Measurements from ENCODE around the gene PIGT. TPM values are rescaled to one million over a fixed set of nuclear protein-coding genes. Genes with fewer than 3 reads are reported as not detected.

The PIGT gene
- total and polyA plus RNA-seq, 2 of the 13 experiments (the other 11 are each of a cell fraction or from before 2014, with no cell fraction given): 65.9 to 74.1 TPM

DNA sequence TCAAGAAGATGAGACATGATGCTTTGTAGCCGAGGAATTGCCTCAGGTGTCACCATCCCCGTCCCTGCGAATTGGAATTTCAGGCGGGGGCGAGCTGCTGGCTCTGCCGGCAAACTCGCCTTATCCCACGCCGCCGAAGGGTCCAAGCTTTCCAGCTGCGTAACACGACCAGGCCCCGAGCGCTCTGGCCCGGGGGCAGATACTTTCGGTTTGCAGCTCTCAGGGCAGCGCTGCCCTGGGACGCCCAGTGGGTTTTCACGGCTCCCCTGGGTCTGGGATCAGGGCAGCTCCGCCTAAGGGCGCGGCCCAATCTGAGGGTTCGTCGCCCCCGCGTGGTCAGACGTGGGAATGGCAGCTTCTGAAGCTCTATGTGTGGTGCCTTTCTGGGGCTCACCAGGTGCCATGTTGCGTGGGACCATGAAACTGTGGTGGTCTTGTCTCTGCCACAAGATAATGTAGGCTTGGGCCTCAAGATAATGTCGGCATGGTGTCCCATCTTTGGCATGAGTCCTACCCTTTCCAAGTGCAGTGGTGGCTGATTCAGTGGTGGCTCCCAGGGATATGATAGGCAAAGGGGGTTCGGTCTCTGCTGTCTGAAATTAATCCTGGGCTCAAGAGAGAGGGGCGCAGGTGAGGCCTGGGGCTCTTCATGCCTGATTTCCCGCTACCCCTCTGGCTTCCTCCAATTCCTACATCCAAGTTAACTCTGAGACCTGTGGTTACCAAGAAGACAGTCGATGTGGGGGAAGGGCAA lies 21.0 kb downstream of the PIGT start (continued):
- TF ChIP-seq ZNF776 (CRISPR knock-in tag; IDR thresholded peaks at IDR 0.05) (peak; percentile 61; the same call in 1 of the 2 replicates), ZFP36L1 (CRISPR knock-in tag; IDR thresholded peaks at IDR 0.05) (no peak), ZFX (CRISPR knock-in tag; IDR thresholded peaks at IDR 0.05; ENCODE audit: low read depth) (peak; percentile 71; the same call in 1 of the 2 replicates), SAP130 (CRISPR knock-in tag; IDR thresholded peaks at IDR 0.05; ENCODE audit: low read depth) (peak; percentile 74), TBL1XR1 (IDR thresholded peaks at IDR 0.05; ENCODE audit: borderline replicate concordance, low read length, partially characterized antibody) (peak; percentile 57), CHD4 (IDR thresholded peaks at IDR 0.05; ENCODE audit: borderline replicate concordance, low read length) (no peak), TBP (CRISPR knock-in tag; IDR thresholded peaks at IDR 0.05) (no peak), ZNF24 (IDR thresholded peaks at IDR 0.05) (no peak)
- TF ChIP-seq, protein P1, sequence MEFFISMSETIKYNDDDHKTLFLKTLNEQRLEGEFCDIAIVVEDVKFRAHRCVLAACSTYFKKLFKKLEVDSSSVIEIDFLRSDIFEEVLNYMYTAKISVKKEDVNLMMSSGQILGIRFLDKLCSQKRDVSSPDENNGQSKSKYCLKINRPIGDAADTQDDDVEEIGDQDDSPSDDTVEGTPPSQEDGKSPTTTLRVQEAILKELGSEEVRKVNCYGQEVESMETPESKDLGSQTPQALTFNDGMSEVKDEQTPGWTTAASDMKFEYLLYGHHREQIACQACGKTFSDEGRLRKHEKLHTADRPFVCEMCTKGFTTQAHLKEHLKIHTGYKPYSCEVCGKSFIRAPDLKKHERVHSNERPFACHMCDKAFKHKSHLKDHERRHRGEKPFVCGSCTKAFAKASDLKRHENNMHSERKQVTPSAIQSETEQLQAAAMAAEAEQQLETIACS (CRISPR knock-in tag; IDR thresholded peaks at IDR 0.05): no peak
- TF ChIP-seq, protein P2, sequence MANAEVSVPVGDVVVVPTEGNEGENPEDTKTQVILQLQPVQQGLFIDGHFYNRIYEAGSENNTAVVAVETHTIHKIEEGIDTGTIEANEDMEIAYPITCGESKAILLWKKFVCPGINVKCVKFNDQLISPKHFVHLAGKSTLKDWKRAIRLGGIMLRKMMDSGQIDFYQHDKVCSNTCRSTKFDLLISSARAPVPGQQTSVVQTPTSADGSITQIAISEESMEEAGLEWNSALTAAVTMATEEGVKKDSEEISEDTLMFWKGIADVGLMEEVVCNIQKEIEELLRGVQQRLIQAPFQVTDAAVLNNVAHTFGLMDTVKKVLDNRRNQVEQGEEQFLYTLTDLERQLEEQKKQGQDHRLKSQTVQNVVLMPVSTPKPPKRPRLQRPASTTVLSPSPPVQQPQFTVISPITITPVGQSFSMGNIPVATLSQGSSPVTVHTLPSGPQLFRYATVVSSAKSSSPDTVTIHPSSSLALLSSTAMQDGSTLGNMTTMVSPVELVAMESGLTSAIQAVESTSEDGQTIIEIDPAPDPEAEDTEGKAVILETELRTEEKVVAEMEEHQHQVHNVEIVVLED (CRISPR knock-in tag; IDR thresholded peaks at IDR 0.05; ENCODE audit: borderline replicate concordance): 0 out of 2 replicates have a peak, but pooled peaks have one; percentile 43
- TF ChIP-seq, protein P3, sequence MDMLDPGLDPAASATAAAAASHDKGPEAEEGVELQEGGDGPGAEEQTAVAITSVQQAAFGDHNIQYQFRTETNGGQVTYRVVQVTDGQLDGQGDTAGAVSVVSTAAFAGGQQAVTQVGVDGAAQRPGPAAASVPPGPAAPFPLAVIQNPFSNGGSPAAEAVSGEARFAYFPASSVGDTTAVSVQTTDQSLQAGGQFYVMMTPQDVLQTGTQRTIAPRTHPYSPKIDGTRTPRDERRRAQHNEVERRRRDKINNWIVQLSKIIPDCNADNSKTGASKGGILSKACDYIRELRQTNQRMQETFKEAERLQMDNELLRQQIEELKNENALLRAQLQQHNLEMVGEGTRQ (IDR thresholded peaks at IDR 0.05; ENCODE audit: low read depth, low read length): no peak
- TF ChIP-seq, protein P3 (CRISPR knock-in tag; IDR thresholded peaks at IDR 0.05; ENCODE audit: borderline replicate concordance): no peak
- TF ChIP-seq, protein P4, sequence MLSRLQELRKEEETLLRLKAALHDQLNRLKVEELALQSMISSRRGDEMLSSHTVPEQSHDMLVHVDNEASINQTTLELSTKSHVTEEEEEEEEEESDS (CRISPR knock-in tag; IDR thresholded peaks at IDR 0.05; ENCODE audit: borderline replicate concordance): peak; percentile 79; the same call in 1 of the 2 replicates
- TF ChIP-seq, protein P5, sequence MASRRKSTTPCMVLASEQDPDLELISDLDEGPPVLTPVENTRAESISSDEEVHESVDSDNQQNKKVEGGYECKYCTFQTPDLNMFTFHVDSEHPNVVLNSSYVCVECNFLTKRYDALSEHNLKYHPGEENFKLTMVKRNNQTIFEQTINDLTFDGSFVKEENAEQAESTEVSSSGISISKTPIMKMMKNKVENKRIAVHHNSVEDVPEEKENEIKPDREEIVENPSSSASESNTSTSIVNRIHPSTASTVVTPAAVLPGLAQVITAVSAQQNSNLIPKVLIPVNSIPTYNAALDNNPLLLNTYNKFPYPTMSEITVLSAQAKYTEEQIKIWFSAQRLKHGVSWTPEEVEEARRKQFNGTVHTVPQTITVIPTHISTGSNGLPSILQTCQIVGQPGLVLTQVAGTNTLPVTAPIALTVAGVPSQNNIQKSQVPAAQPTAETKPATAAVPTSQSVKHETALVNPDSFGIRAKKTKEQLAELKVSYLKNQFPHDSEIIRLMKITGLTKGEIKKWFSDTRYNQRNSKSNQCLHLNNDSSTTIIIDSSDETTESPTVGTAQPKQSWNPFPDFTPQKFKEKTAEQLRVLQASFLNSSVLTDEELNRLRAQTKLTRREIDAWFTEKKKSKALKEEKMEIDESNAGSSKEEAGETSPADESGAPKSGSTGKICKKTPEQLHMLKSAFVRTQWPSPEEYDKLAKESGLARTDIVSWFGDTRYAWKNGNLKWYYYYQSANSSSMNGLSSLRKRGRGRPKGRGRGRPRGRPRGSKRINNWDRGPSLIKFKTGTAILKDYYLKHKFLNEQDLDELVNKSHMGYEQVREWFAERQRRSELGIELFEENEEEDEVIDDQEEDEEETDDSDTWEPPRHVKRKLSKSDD (CRISPR knock-in tag; IDR thresholded peaks at IDR 0.05; ENCODE audit: low read depth): no peak
- TF ChIP-seq, protein P6, sequence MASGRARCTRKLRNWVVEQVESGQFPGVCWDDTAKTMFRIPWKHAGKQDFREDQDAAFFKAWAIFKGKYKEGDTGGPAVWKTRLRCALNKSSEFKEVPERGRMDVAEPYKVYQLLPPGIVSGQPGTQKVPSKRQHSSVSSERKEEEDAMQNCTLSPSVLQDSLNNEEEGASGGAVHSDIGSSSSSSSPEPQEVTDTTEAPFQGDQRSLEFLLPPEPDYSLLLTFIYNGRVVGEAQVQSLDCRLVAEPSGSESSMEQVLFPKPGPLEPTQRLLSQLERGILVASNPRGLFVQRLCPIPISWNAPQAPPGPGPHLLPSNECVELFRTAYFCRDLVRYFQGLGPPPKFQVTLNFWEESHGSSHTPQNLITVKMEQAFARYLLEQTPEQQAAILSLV (CRISPR knock-in tag; IDR thresholded peaks at IDR 0.05; ENCODE audit: borderline replicate concordance): peak; percentile 69; the same call in 1 of the 2 replicates
- TF ChIP-seq, protein P7, sequence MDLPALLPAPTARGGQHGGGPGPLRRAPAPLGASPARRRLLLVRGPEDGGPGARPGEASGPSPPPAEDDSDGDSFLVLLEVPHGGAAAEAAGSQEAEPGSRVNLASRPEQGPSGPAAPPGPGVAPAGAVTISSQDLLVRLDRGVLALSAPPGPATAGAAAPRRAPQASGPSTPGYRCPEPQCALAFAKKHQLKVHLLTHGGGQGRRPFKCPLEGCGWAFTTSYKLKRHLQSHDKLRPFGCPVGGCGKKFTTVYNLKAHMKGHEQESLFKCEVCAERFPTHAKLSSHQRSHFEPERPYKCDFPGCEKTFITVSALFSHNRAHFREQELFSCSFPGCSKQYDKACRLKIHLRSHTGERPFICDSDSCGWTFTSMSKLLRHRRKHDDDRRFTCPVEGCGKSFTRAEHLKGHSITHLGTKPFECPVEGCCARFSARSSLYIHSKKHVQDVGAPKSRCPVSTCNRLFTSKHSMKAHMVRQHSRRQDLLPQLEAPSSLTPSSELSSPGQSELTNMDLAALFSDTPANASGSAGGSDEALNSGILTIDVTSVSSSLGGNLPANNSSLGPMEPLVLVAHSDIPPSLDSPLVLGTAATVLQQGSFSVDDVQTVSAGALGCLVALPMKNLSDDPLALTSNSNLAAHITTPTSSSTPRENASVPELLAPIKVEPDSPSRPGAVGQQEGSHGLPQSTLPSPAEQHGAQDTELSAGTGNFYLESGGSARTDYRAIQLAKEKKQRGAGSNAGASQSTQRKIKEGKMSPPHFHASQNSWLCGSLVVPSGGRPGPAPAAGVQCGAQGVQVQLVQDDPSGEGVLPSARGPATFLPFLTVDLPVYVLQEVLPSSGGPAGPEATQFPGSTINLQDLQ (CRISPR knock-in tag; IDR thresholded peaks at IDR 0.05): 0 out of 2 replicates have a peak, but pooled peaks have one; percentile 39

Data from HepG2 (cell line).